Measurements from ENCODE around the gene BLTP3A. TPM values are rescaled to one million over a fixed set of nuclear protein-coding genes. Genes with fewer than 3 reads are reported as not detected.
"Not testable (repeated sequence)": the region's sequence is repeated elsewhere in the genome, so short reads cannot be mapped to it uniquely, and the experiment has no call there.

Gene BLTP3A, protein sequence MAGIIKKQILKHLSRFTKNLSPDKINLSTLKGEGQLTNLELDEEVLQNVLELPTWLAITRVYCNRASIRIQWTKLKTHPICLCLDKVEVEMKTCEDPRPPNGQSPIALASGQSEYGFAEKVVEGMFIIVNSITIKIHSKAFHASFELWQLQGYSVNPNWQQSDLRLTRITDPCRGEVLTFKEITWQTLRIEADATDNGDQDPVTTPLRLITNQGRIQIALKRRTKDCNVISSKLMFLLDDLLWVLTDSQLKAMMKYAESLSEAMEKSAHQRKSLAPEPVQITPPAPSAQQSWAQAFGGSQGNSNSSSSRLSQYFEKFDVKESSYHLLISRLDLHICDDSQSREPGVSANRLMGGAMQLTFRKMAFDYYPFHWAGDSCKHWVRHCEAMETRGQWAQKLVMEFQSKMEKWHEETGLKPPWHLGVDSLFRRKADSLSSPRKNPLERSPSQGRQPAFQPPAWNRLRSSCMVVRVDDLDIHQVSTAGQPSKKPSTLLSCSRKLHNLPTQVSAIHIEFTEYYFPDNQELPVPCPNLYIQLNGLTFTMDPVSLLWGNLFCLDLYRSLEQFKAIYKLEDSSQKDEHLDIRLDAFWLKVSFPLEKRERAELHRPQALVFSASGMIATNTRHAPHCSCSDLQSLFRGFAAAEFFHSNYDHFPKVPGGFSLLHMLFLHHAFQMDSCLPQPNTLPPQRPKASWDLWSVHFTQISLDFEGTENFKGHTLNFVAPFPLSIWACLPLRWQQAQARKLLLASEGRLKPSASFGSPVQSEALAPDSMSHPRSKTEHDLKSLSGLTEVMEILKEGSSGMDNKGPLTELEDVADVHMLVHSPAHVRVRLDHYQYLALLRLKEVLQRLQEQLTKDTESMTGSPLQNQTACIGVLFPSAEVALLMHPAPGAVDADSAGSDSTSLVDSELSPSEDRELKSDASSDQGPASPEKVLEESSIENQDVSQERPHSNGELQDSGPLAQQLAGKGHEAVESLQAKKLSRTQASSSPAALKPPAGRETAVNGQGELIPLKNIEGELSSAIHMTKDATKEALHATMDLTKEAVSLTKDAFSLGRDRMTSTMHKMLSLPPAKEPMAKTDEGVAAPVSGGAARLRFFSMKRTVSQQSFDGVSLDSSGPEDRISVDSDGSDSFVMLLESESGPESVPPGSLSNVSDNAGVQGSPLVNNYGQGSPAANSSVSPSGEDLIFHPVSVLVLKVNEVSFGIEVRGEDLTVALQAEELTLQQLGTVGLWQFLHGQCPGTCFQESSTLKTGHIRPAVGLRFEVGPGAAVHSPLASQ (N-terminal part only)
- total RNA-seq = 12.8 and 12.9 TPM in 2 replicates

DNA sequence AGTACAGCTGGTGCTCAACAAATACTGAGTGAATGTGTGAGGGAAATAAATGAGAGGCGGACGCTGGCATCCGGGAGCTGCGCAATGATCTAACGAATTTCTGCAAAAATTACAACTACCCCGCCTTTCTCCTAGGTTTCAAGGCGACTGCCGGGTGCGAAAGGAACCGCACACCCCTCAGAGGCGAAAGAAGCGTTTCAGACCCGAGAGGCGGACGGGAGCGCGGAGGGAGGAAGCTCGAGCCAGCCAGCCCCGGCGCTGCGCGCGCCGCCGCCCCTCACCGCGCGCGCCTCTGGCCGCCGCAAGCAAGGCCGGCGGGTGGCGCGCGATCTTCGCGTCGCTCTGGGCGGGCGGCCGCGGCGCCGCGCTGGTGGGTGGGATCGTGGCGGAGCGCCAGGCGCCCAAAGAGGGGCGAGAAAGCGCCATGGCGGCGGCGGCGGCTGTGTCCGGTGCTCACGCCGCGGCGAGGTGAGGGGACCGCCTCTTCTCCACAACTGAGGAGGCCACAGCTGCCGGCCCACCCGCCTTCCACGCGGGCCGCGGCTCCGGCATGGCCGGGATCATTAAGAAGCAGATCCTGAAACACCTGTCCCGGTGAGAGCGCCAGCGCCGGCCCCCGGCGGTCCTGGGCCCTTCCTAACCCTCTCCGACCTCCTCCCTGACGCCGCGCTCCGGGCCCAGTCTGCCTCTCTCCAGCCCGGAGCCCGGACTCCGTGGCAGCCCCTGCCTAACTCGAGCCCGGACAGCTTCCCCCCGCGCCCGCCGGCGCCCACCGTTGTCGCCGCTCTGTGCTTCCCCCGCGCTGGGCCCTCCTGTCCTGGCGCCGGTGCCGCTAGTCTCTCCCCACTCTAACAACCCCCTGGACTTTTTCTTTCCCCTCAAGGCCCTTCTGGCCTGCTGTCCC is at the start of gene BLTP3A:
BLTP3A (plus strand) TSS at position 383 of the 904 bp plus-strand sequence; CDS start at position 551, 168 bp downstream.
- intact Hi-C loops (cut with micrococcal nuclease) = loop anchor here (1.0 to 2.0 kb wide), 2 partner anchors 35 to 265 kb away; partner anchors contain the start of gene SNRPC

DNA sequence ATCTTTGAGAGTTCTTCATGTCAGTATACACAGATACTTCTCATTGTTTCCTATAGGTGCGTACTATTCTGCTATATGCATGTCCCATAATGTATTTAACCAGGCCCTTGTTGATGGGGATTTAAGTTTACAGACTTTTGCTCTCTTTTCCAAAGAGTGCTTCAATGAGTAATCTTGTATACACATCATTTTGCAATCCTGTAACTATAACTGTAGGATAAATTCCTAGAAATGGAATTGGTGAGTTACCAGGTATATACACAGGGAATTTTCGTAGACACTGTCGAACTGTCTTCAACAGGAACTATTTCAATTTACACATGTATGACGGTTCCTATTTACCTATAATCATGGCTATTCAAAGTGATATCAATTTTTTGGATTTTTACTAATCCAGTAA is 49.8 kb upstream of the BLTP3A start:
- intact Hi-C loops (cut with micrococcal nuclease) = no loop called here

DNA sequence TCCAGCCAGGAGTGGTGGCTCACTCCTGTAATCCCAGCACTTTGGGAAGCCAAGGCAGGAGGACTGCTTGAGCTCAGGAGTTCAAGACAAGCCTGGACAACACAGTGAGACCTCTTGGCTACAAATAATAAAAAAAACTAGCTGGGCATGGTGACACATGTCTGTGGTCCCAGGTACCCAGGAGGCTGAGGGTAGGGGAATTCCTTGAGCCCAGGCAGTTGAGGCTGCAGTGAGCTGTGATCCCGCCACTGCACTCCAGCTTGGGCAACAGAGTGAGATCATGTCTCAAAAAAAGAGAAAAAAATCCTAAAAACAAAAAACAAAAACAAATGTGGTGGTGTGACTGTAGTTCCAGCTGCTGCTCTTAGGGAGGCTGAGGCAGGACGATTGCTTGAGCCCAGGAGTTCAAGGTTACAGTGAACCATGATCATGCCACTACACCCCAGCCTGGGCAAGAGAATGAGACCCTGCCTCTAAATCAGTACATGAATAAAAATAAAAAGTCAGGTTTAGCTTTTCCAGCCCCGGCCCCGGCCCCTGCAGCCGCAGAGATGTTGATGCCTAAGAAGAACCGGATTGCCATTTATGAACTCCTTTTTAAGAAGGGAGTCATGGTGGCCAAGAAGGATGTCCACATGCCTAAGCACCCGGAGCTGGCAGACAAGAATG is 48.1 kb upstream of the BLTP3A start:
- intact Hi-C loops (cut with micrococcal nuclease) = no loop called here

DNA sequence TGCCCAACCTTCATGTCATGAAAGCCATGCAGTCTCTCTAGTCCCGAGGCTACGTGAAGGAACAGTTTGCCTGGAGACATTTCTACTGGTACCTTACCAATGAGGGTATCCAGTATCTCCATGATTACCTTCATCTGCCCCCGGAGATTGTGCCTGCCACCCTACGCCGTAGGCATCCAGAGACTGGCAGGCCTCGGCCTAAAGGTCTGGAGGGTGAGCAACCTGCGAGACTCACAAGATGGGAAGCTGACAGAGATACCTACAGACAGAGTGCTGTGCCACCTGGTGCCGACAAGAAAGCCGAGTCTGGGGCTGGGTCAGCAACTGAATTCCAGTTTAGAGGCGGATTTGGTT is 47.6 kb upstream of the BLTP3A start:
- intact Hi-C loops (cut with micrococcal nuclease) = not testable (repeated sequence)

DNA sequence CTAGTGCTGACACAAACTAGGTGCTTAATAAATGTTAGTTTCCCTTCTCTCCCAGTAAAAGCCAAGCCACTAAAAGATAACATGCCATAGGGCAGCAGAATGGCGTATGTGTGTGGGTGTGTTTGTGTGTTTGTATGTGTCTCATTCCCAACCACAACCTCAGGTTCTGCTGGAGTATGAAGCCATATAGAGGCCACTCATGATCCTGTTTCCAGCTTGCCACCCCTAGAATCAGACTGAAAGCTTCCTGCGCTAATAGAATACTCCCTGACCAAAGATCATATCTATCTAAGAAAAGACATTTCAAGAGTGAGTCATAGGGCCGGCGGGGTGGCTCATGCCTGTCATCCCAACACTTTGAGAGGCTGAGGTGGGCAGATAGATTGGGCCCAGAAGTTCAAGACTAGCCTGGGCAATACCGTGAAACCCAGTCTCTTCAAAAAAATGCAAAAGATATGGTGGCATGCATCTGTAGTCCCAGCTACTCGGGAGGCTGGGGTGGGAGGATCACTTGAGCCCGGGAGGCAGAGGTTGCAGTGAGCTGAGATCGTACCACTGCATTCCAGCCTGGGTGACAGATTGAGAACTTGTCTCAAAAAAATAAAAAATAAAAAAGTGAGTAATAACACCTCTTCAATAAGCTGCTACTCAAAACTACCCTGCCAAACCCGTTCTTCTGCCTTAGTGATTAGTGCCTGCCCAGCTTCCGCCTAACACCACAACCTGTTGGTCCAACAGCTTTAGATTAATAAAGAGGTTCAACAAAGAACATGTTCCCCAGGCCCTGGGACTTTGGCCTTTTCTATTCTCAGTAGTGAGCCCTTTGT is 46.4 kb upstream of the BLTP3A start:
- intact Hi-C loops (cut with micrococcal nuclease) = no loop called here

DNA sequence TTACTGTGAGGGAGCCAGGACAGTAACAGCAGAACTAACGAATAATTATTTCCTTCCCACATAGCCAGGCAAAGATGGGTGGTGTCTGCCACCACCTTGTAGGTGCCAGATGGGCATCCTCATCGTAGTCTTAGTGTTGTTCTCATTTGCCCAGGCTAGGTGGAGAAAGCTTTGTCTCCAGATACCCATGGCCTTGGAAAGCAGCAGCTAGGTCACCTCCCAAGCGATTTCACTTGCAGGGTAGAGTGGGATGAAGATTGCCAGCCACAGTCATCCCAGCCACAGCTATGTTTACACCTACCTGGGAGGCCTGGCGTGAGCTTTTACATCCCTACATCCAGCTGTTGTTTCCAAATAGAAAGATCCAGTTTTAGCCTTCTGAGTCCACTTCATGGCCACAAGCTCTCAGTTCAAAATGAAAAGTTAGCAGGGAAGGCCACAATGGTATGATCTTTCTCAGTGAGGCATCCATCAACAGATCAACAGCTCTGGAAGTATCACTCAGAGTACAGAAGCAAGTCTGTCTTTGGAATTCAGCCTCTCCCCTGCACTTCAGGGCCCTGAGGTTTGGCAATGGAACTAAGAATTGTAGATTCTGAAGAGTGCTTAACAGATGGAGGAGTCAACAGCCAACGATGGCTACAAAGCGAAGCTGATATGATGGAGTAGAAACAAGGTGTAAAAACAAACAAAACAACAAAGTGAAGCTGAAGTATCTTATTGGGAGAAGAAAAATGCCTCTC is 45.6 kb upstream of the BLTP3A start:
- intact Hi-C loops (cut with micrococcal nuclease) = no loop called here

DNA sequence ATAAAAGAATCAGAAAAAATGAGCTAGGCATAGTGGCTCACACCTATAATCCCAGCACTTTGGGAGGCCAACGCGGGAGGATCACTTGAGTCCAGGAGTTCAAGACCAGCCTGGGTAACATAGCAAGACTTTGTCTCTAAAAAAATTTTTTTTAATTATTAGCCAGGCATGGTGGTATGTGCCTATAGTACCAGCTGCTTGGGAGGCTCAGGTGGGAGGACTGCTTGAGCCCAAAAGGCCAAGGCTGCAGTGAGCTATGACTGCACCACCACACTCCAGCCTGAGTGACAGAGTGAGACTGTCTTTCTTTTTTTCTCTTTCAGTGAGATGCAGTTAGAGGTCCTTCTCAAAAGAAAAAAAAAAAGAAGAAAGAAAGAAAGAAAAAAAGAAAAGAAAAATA is 43.1 kb upstream of the BLTP3A start:
- intact Hi-C loops (cut with micrococcal nuclease) = no loop called here

DNA sequence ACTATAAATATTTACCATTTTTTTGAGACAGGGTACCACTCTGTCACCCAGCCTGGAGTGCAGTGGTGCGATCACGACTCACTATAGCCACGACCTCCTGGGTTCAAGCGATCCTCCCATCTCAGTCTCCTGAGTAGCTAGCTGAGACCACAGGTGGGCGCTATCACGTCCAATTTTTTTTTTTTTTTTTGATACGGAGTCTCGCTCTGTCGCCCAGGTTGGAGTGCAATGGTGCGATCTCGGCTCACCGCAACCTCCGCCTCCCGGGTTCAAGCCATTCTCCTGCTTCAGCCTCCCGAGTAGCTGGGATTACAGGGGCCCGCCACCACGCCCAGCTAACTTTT is 35.4 kb upstream of the BLTP3A start:
- intact Hi-C loops (cut with micrococcal nuclease) = loop anchor here (2.0 to 5.0 kb wide), 4 partner anchors 60 to 330 kb away; partner anchors contain the start of genes ILRUN and RPS10

DNA sequence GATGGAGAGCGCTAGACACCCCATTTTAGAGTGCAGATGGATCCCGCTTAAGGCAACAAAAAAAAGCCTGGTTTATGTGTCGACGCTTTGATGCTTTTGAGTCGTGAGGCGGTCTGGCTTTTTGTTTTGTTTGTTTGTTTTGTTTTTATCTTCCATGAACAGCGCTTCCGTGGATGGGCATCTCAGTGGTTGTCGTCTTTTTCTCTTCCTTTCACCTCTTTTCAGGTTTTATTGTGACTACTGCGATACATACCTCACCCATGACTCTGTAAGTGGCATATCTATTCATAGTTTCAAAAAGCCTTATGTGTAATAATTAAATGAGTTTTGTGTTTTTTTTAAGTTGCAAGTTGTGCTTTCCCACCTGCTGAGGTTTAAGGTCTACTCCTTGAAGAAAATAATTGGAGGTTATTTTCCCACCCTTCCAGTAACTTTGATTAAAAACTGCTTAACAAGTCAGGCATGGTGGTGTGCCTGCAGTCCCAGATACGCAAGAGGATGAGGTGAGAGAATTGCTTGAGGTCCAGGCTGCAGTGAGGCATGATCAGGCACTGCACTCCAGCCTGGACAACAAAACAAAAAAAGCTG is 34.1 kb upstream of the BLTP3A start:
- intact Hi-C loops (cut with micrococcal nuclease) = loop anchor here (1.0 to 5.0 kb wide), 6 partner anchors 35 to 331 kb away; partner anchors contain the start of genes ANKS1A, BLTP3A, ILRUN and RPS10

DNA sequence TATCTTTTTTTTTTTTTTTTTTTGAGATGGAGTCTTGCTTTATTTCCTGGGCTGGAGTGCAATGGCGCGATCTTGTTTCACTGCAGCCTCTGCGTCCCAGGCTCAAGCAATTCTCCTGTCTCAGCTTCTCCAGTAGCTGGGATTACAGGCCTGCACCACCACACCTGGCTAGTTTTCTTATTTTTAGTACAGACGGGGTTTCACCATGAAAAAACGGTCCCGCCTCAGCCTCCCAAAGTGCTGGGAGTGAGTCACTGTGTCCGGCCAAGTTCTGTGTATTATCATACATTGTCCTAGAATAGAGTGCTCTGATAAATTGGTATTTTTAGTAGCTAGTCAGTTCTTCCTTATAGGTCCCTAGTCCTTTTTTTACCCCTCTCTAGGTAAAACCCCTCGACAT is 31.8 kb upstream of the BLTP3A start:
- intact Hi-C loops (cut with micrococcal nuclease) = no loop called here

DNA sequence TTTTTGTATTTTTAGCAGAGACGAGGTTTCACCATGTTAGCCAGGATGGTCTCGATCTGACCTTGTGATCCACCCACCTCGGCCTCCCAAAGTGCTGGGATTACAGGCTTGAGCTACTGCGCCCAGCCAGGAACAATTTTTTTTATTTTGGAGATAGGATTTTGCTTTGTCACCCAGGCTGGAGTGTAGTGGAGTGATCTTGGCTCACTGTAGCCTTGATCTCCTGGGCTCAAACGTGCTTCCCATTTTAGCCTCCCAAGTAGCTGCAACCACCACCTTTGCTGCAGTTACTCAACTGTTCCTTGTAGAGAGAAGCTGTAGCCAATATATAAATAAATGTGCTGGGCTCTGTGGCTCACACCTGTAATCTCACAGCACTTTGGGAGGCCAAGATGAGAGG is 30.2 kb upstream of the BLTP3A start:
- intact Hi-C loops (cut with micrococcal nuclease) = not testable (repeated sequence)

DNA sequence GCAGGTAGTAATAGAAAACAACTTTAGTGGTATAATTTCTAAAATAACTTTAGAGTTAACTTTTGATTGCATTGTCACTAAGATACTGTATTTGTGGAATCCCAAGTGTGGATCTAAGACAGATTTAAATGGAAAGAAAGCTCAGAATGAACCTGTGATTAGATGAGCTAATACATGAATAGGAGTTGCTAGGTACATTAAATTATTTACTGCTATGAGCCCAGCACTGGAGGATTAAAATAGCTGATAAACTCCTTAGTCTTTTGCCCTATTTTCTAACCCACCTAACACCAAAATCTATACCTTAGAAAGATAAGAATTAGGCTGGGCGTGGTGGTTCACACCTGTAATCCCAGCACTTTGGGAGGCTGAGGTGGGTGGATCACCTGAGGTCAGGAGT is 23.7 kb upstream of the BLTP3A start:
- intact Hi-C loops (cut with micrococcal nuclease) = no loop called here

DNA sequence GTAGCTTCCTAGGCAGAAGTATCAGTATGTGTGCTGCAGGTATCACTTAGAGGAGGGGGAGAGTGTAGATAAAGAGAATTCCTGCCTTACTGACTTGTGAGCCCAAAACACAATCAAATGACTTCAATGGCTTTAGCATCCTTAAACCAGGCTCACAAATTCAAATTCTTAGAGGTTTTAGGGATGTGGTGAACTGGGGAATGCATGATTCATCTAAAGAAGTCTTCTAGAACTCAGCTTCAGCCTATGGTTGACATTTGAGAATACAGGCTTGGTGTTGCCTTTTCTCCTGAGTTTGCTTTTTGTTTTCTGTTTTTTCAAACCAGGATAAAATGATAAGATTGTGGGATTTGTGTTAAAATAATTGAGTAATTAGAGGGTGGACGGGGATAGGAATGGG is 20.2 kb upstream of the BLTP3A start:
- intact Hi-C loops (cut with micrococcal nuclease) = no loop called here

DNA sequence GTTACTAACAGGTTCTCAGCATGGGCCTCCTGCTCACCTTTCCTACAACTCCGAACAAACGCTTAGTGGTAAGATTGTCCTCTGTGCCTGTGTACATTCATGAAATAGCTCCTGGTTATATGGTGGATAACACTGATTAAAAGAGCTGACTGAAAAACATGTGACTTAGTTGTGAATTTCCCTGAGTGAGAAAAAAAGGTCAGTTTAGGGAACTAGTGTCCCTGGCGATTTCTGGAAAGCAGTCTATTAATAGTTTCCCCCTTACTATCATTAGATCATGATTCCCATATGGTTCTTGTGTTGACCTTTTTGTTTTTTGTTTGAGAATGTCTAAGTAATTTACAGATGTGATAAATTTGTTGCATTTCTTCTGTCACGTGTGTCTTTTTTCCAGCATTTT is 18.9 kb upstream of the BLTP3A start:
- intact Hi-C loops (cut with micrococcal nuclease) = no loop called here

DNA sequence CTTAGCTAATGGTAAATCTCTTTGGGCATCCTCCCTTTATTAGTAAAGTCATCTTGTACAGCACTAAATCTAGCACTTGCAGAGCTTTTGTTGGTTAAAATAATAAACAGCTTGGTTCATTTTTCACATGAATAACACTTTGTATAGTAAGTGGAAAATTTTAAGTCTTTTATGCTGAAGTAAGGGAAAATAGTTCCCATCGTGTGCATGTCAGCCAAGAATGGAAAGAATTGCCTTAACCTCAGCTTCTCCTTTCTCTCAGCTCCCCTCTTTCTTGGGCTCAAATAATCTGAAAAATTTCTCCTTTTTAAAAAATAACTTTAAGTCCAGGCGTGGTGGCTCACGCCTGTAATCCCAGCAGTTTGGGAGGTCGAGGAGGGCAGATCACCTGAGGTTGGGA is 18.0 kb upstream of the BLTP3A start:
- intact Hi-C loops (cut with micrococcal nuclease) = no loop called here

DNA sequence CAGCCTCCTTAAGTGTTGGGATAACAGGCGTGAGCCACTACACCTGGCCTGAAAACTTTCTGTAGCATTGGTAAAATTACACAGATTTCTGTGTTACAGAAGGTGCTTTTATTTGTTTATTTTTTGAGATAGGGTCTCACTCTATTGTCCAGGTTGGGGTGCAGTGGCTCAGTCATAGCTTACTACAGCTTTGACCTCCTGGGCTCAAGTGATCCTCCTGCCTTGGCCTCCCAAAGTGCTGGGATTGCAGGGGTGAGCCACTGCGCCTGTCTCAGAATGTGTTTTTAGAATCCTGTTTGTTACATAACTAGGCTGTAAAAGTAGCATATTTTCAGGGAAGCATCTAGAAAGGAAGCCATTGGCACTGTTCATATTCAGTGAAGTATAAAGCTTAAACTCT is 16.9 kb upstream of the BLTP3A start:
- intact Hi-C loops (cut with micrococcal nuclease) = no loop called here

DNA sequence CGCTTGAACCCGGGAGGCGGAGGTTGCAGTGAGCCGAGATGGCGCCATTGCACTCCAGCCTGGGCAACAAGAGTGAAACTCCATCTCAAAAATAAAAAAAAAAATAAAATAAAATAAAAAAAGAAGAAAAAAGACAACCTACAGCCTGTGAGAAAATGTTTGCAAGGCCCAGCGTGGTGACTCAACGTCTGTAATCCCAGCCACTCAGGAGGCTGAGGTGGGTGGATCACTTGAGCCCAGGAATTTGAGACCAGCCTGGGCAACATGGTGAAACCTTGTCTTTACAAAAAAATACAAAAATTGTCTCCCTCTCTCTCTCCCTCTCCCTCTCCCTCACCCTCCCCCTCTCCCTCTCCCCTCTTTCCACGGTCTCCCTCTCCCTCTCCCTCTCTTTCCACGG is 6.5 kb upstream of the BLTP3A start:
- intact Hi-C loops (cut with micrococcal nuclease) = not testable (repeated sequence)

DNA sequence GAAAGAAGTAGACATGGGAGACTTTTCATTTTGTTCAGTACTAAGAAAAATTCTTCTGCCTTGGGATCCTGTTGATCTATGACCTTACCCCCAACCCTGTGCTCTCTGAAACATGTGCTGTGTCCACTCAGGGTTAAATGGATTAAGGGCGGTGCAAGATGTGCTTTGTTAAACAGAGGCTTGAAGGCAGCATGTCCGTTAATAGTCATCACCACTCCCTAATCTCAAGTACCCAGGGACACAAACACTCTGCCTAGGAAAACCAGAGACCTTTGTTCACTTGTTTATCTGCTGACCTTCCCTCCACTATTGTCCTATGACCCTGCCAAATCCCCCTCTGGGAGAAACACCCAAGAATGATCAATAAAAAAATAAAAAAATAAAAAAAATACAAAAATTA is 4.7 kb upstream of the BLTP3A start:
- intact Hi-C loops (cut with micrococcal nuclease) = not testable (repeated sequence)
